ENCODE results near the gene MAP3K1.
"Not testable (repeated sequence)": the region's sequence is repeated elsewhere in the genome, so short reads cannot be mapped to it uniquely, and the experiment has no call there.

MAP3K1 gene

GRCh38 chr5:56814963-56815657 lies at the start of gene MAP3K1:
Gene MAP3K1, plus strand, starts transcription at chr5:56815549. Its CDS starts 25 bp downstream, at chr5:56815574.
- peak; percentile 86 for DNase-seq (ENCODE audit: low spot score)

GRCh38 chr5:56766926-56767325 lies 48.4 kb upstream of the MAP3K1 start:
- DNase-seq (ENCODE audit: low spot score): no peak

- DNase-seq (ENCODE audit: low spot score): no peak
Observed at GRCh38 chr5:56769875-56770604, 45.3 kb upstream of the MAP3K1 start.

GRCh38 chr5:56772767-56773166 lies 42.6 kb upstream of the MAP3K1 start:
- DNase-seq (ENCODE audit: low spot score): no peak

- DNase-seq (ENCODE audit: low spot score): no peak
Observed at GRCh38 chr5:56774957-56775356, 40.4 kb upstream of the MAP3K1 start.

- not testable (repeated sequence) for DNase-seq (ENCODE audit: low spot score)
Observed at GRCh38 chr5:56776212-56776846, 39.0 kb upstream of the MAP3K1 start.

- no peak for DNase-seq (ENCODE audit: low spot score)
Observed at GRCh38 chr5:56783261-56783660, 32.1 kb upstream of the MAP3K1 start.

- no peak for DNase-seq (ENCODE audit: low spot score)
Observed at GRCh38 chr5:56786346-56786745, 29.0 kb upstream of the MAP3K1 start.

GRCh38 chr5:56791396-56791795 lies 24.0 kb upstream of the MAP3K1 start:
- DNase-seq (ENCODE audit: low spot score): no peak

GRCh38 chr5:56798521-56798920 lies 16.8 kb upstream of the MAP3K1 start:
- DNase-seq (ENCODE audit: low spot score): no peak

GRCh38 chr5:56800186-56800585 lies 15.2 kb upstream of the MAP3K1 start:
- no peak for DNase-seq (ENCODE audit: low spot score)

GRCh38 chr5:56801256-56801655 lies 14.1 kb upstream of the MAP3K1 start:
- no peak for DNase-seq (ENCODE audit: low spot score)

- DNase-seq (ENCODE audit: low spot score): no peak
Observed at GRCh38 chr5:56802205-56802604, 13.1 kb upstream of the MAP3K1 start.

- DNase-seq (ENCODE audit: low spot score): no peak
Observed at GRCh38 chr5:56803025-56803424, 12.3 kb upstream of the MAP3K1 start.

GRCh38 chr5:56803894-56804293 lies 11.5 kb upstream of the MAP3K1 start:
- no peak for DNase-seq (ENCODE audit: low spot score)

- DNase-seq (ENCODE audit: low spot score): no peak
Observed at GRCh38 chr5:56807679-56808078, 7.7 kb upstream of the MAP3K1 start.

- no peak for DNase-seq (ENCODE audit: low spot score)
Observed at GRCh38 chr5:56808211-56808610, 7.1 kb upstream of the MAP3K1 start.

GRCh38 chr5:56810826-56811225 lies 4.5 kb upstream of the MAP3K1 start:
- no peak for DNase-seq (ENCODE audit: low spot score)

GRCh38 chr5:56812110-56812509 lies 3.2 kb upstream of the MAP3K1 start:
- no peak for DNase-seq (ENCODE audit: low spot score)

- DNase-seq (ENCODE audit: low spot score): no peak
Observed at GRCh38 chr5:56813302-56813701, 2.0 kb upstream of the MAP3K1 start.

- DNase-seq (ENCODE audit: low spot score): no peak
Observed at GRCh38 chr5:56814361-56814962, 887 bp upstream of the MAP3K1 start.

GRCh38 chr5:56815658-56816545 lies 553 bp downstream of the MAP3K1 start:
- DNase-seq (ENCODE audit: low spot score): no peak

Data from LoVo (cell line).